ENCODE results near the gene YY1. TPM values are rescaled to one million over a fixed set of nuclear protein-coding genes. Genes with fewer than 3 reads are reported as not detected.
"Not testable (repeated sequence)": the region's sequence is repeated elsewhere in the genome, so short reads cannot be mapped to it uniquely, and the experiment has no call there.

YY1 gene
- total RNA-seq, 2 donors from 2014 or later, result 31.3 to 36.3 TPM

GRCh38 chr14:100306998-100307765, 68.2 kb downstream of the YY1 start:
- H3K4me3 ChIP-seq, result peak overlapping the region; percentile 54 to 97
- no peaks in the 10 kb centered on the region for H3K27me3 ChIP-seq
- peaks cover 0 to 45% of the 10 kb centered on the region in 2 donors for H3K4me1 ChIP-seq
- no peak for DNase-seq (ENCODE audit: low spot score)
- H3K9me3 ChIP-seq, result no peaks in the 10 kb centered on the region
- TF ChIP-seq, protein P1, sequence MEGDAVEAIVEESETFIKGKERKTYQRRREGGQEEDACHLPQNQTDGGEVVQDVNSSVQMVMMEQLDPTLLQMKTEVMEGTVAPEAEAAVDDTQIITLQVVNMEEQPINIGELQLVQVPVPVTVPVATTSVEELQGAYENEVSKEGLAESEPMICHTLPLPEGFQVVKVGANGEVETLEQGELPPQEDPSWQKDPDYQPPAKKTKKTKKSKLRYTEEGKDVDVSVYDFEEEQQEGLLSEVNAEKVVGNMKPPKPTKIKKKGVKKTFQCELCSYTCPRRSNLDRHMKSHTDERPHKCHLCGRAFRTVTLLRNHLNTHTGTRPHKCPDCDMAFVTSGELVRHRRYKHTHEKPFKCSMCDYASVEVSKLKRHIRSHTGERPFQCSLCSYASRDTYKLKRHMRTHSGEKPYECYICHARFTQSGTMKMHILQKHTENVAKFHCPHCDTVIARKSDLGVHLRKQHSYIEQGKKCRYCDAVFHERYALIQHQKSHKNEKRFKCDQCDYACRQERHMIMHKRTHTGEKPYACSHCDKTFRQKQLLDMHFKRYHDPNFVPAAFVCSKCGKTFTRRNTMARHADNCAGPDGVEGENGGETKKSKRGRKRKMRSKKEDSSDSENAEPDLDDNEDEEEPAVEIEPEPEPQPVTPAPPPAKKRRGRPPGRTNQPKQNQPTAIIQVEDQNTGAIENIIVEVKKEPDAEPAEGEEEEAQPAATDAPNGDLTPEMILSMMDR (IDR thresholded peaks at IDR 0.05), result no peak
- H3K27ac ChIP-seq, result peak overlapping the region; percentile 80 to 94
- H3K36me3 ChIP-seq, result no peaks in the 10 kb centered on the region

GRCh38 chr14:100307766-100308426, 69.0 kb downstream of the YY1 start:
- Histone ChIP-seq H3K27me3 (no peaks in the 10 kb centered on the region), H3K4me3 (peak overlapping the region in 1 of 2 donors; percentile 97), H3K36me3 (no peaks in the 10 kb centered on the region), H3K4me1 (peaks cover 0 to 47% of the 10 kb centered on the region in 2 donors), H3K27ac (peak overlapping the region; percentile 80 to 94), H3K9me3 (no peaks in the 10 kb centered on the region)
- DNase-seq (ENCODE audit: low spot score), result no peak
- TF ChIP-seq, protein P1 (IDR thresholded peaks at IDR 0.05), result no peak

GRCh38 chr14:100308427-100308792, 69.5 kb downstream of the YY1 start:
- Histone ChIP-seq H3K27ac (peak overlapping the region; percentile 29 to 94), H3K4me1 (peaks cover 0 to 47% of the 10 kb centered on the region in 2 donors)
- not testable (repeated sequence) for H3K9me3 ChIP-seq; H3K27me3 ChIP-seq; DNase-seq (ENCODE audit: low spot score); H3K36me3 ChIP-seq; H3K4me3 ChIP-seq

DNA sequence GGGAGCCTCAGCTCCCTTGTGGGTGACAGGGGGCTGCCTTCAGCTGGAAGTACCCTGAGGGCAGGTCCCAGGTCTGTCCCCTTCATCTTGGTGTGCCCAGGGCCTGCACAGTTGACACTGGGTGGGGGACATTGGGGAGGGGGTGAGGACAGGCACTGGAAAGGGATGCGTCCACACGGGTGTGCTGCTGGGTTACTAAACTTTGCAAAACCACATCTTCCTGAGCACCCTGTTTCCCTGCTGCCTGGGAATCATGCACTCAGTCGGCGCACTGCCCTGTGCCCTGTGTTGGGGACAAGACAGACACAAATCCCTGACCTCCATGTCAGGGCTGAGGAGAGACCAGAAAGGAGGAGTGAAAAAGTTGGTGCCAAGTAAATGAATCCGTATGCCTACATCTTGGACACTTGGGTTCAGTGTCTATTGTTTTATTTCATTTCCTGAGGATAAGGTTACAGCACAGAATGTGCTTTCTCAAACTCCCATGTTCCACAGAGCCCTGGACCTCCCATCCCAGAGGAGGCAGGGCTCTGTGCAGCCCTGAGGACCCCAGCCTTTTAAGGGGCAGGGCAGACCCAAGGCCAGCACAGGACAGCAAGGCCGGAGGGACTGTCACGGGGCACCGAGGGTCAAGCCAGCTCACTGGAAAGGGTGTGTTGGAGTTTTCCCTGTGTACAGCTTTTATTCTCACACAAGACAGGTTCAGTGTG, 70.2 kb downstream of the YY1 start:
- no peak for DNase-seq (ENCODE audit: low spot score)
- no peaks in the 10 kb centered on the region for H3K27me3 ChIP-seq
- H3K9me3 ChIP-seq, result no peaks in the 10 kb centered on the region
- H3K4me3 ChIP-seq, result no peak overlapping the region
- H3K4me1 ChIP-seq, result peaks cover 0 to 46% of the 10 kb centered on the region in 2 donors
- TF ChIP-seq, protein P1 (IDR thresholded peaks at IDR 0.05), result no peak
- H3K27ac ChIP-seq, result peak overlapping the region; percentile 29 to 94
- no peaks in the 10 kb centered on the region for H3K36me3 ChIP-seq

GRCh38 chr14:100312110-100312876, 73.3 kb downstream of the YY1 start:
- not testable (repeated sequence) for H3K27ac ChIP-seq

GRCh38 chr14:100312877-100313400, 74.0 kb downstream of the YY1 start:
- H3K27ac ChIP-seq, result no peak overlapping the region

More at GRCh38 chr14:100312110-100312876, 73.3 kb downstream of the YY1 start:
- peaks cover 0 to 31% of the 10 kb centered on the region in 2 donors for H3K4me1 ChIP-seq
- H3K9me3 ChIP-seq; H3K36me3 ChIP-seq; H3K4me3 ChIP-seq; H3K27me3 ChIP-seq; DNase-seq (ENCODE audit: low spot score): not testable (repeated sequence)

More at GRCh38 chr14:100312877-100313400, 74.0 kb downstream of the YY1 start:
- Histone ChIP-seq H3K4me3 (no peak overlapping the region), H3K4me1 (peaks cover 0 to 24% of the 10 kb centered on the region in 2 donors), H3K9me3 (no peaks in the 10 kb centered on the region), H3K36me3 (no peaks in the 10 kb centered on the region), H3K27me3 (no peaks in the 10 kb centered on the region)
- DNase-seq (ENCODE audit: low spot score), result no peak
- TF ChIP-seq, protein P1 (IDR thresholded peaks at IDR 0.05), result no peak

Measured in right atrium auricular region (tissue), 2 donors.